Breast epithelium (tissue), 3 donors: ENCODE data around the gene GPR173.

Experiments
- CTCF ChIP-seq, 3 donors: fragments of 450-650 bp; IDR thresholded peaks; one replicate each; pipeline ENCODE4 v1.5.1; 2016 to 2017; ENCODE audit warnings: antibody characterized with exemption in 3 of 3, mild to moderate bottlenecking in 3 of 3, moderate library complexity in 3 of 3
- POLR2A ChIP-seq: fragments of 450-650 bp; IDR thresholded peaks from one replicate; pipeline ENCODE4 v1.6.1; 2016; ENCODE audit warnings: antibody characterized with exemption, mild to moderate bottlenecking, moderate library complexity
- POLR2AphosphoS5 ChIP-seq, 3 donors: sonication (generic); formaldehyde crosslinking; IDR thresholded peaks; one replicate each; pipeline ENCODE4 v1.6.1; 2017; ENCODE audit warnings: antibody characterized with exemption in 3 of 3

DNA sequence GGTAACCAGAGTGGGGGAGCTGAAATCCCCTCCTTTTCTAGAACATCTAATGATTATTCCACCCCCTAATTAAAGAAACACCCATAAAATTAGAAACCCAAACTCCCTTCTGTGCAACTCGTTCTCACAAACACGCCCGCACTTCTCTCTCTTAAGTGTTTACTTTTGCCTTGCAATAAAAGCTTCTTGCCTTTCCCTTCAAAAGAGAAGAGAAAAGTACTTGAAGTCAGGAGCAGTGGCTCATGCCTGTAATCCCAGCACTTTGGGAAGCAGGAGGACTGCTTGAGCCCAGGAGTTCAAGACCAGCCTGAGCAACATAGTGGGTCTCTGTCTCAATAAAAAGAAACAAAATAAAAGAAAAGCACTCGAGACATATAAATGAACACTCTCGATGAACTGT lies 3.6 kb upstream of the GPR173 start:
- TF ChIP-seq CTCF (IDR thresholded peaks at IDR 0.05) = no peak
- TF ChIP-seq POLR2AphosphoS5 (IDR thresholded peaks at IDR 0.05) = no peak
- TF ChIP-seq POLR2A = no peak
